Stomach (tissue), 4 donors: ENCODE measurements around the gene CBR3.

Experiments
- POLR2A ChIP-seq, 4 donors: fragments of 450-650 bp; IDR thresholded peaks; one replicate each; pipeline ENCODE4 v1.6.1; 2016; ENCODE audit warnings: antibody characterized with exemption in 4 of 4, control low read depth in 2 of 4, mild to moderate bottlenecking in 1 of 4, moderate library complexity in 1 of 4
- TF ChIP-seq, protein P1 (sequence below), 7 experiments: fragments of 450-650 bp in 4 of 7; fragments of 200-600 bp in 3 of 7; sonication (generic) in 3 of 7; IDR thresholded peaks; one replicate each; pipeline ENCODE4 v1.5.1; 2016 to 2019; ENCODE audit warnings: antibody characterized with exemption in 7 of 7, control low read depth in 2 of 7, mild to moderate bottlenecking in 1 of 7

DNA sequence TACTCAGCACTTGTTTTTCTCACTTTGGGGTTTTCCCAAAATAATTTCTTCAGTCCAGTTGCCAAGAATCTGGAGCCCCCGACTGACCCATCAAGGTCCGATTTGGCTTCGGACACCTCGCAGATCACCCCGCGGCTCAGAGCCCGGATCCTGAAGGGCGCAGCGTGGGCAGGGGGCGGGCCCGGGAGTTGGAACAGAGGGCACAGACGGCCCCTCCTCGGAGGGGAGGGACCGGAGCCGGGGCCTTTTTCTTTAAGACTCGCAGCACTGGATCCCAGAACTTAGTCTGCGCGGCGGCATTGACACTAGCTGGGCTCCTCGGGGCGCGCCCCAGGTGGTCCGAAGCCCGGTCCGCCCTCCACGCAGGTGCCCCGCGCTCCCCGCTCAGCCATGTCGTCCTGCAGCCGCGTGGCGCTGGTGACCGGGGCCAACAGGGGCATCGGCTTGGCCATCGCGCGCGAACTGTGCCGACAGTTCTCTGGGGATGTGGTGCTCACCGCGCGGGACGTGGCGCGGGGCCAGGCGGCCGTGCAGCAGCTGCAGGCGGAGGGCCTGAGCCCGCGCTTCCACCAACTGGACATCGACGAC is at the start of gene CBR3:
- no peak for TF ChIP-seq POLR2A (IDR thresholded peaks at IDR 0.05)
- TF ChIP-seq, protein P1, sequence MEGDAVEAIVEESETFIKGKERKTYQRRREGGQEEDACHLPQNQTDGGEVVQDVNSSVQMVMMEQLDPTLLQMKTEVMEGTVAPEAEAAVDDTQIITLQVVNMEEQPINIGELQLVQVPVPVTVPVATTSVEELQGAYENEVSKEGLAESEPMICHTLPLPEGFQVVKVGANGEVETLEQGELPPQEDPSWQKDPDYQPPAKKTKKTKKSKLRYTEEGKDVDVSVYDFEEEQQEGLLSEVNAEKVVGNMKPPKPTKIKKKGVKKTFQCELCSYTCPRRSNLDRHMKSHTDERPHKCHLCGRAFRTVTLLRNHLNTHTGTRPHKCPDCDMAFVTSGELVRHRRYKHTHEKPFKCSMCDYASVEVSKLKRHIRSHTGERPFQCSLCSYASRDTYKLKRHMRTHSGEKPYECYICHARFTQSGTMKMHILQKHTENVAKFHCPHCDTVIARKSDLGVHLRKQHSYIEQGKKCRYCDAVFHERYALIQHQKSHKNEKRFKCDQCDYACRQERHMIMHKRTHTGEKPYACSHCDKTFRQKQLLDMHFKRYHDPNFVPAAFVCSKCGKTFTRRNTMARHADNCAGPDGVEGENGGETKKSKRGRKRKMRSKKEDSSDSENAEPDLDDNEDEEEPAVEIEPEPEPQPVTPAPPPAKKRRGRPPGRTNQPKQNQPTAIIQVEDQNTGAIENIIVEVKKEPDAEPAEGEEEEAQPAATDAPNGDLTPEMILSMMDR (IDR thresholded peaks at IDR 0.05), result no peak
